ENCODE measurements around the gene RHD. TPM values are rescaled to one million over a fixed set of nuclear protein-coding genes. Genes with fewer than 3 reads are reported as not detected.

Gene RHD
- total RNA-seq, 1 donor from 2014 or later = not detected

DNA sequence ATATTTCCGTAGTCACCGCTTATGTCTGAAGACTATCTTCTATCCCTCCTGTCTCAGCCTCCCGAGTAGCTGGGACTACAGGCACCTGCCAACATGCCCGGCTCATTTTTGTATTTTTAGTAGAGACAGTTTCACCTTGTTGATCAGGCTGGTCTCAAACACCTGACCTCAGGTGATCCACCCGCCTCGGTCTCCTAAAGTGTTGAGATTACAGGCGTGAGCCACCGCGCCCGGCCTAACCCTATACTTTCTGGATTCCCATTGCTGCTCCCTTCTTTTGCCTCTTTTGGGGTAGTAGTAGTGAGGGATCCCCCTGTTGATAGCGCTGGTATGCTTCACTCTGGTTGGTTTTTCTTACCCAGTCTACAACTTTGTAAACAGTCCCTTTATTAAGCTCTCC is 34.3 kb upstream of the RHD start:
- no peak for DNase-seq (ENCODE audit: extremely low spot score, unreplicated experiment)
- TF ChIP-seq, protein P1, sequence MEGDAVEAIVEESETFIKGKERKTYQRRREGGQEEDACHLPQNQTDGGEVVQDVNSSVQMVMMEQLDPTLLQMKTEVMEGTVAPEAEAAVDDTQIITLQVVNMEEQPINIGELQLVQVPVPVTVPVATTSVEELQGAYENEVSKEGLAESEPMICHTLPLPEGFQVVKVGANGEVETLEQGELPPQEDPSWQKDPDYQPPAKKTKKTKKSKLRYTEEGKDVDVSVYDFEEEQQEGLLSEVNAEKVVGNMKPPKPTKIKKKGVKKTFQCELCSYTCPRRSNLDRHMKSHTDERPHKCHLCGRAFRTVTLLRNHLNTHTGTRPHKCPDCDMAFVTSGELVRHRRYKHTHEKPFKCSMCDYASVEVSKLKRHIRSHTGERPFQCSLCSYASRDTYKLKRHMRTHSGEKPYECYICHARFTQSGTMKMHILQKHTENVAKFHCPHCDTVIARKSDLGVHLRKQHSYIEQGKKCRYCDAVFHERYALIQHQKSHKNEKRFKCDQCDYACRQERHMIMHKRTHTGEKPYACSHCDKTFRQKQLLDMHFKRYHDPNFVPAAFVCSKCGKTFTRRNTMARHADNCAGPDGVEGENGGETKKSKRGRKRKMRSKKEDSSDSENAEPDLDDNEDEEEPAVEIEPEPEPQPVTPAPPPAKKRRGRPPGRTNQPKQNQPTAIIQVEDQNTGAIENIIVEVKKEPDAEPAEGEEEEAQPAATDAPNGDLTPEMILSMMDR (conservative IDR thresholded peaks at IDR 0.05) = no peak
- Mint-ChIP-seq H3K36me3 (peaks cover 8% of the 10 kb centered on the region), H3K4me1 (ENCODE audit: unreplicated experiment) (peaks cover 9% of the 10 kb centered on the region), H3K27ac (no peak overlapping the region), H3K4me3 (no peak overlapping the region), H3K27me3 (no peaks in the 10 kb centered on the region), H3K9me3 (no peaks in the 10 kb centered on the region)

DNA sequence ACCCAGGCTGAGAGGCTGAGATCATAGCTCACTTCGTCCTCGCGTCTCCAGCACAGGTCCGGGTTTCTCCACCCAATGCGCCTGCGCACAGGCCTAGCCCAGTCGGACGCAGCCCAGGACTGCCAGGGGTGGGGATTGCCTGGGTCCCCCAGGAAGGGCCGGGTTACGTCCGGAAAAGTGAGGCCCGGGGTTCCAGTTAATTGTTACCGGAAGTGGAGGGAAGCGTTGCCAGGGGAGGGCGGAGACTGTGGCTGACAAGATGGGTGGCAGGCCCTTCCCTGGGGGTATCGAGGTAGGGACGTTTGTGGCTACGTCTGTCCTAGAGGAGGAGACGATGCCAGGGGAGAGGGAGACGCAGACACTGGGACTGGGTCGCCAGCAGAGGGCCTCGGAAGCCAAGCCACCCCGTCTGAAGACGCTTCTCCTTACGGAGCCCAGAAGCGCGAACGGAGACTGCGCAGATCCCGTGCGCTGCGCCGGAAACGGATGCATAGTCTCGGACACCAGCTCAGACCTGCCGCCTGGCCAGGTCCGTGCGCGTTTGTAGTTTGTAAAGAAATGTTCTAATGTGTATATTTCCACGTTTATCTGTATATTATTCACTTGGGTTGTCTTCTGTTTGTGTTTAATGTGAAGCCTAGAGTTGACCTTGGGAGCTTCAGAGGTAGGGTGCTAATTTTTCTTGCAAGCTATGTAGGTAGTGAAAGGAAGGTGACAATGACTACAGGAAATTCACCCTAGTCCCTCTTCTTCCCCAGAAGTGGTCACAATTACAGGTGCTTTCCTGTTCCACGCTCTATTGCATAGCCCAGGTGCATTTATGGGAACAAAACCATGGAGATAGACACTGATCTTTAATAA is 32.4 kb upstream of the RHD start:
- H3K36me3 Mint-ChIP-seq = peaks cover 9% of the 10 kb centered on the region
- H3K4me3 Mint-ChIP-seq = peak overlapping the region; percentile 92
- DNase-seq (ENCODE audit: extremely low spot score, unreplicated experiment) = peak; percentile 93
- H3K27ac Mint-ChIP-seq = peak overlapping the region; percentile 94
- no peaks in the 10 kb centered on the region for H3K9me3 Mint-ChIP-seq
- TF ChIP-seq, protein P1 (conservative IDR thresholded peaks at IDR 0.05) = peak; percentile 79
- H3K27me3 Mint-ChIP-seq = no peaks in the 10 kb centered on the region
- H3K4me1 Mint-ChIP-seq (ENCODE audit: unreplicated experiment) = peaks cover 19% of the 10 kb centered on the region

GRCh38 chr1:25243907-25244306 is 28.4 kb upstream of the RHD start:
- DNase-seq (ENCODE audit: extremely low spot score, unreplicated experiment) = no peak
- Mint-ChIP-seq H3K9me3 (no peaks in the 10 kb centered on the region), H3K27ac (peak overlapping the region; percentile 57), H3K4me1 (ENCODE audit: unreplicated experiment) (peaks cover 40% of the 10 kb centered on the region), H3K27me3 (no peaks in the 10 kb centered on the region), H3K4me3 (peak overlapping the region; percentile 55), H3K36me3 (peaks cover 25% of the 10 kb centered on the region)
- TF ChIP-seq, protein P1 (conservative IDR thresholded peaks at IDR 0.05) = no peak

GRCh38 chr1:25245393-25245792 is 26.9 kb upstream of the RHD start:
- TF ChIP-seq, protein P1 (conservative IDR thresholded peaks at IDR 0.05) = no peak
- H3K4me1 Mint-ChIP-seq (ENCODE audit: unreplicated experiment) = peaks cover 35% of the 10 kb centered on the region
- no peak for DNase-seq (ENCODE audit: extremely low spot score, unreplicated experiment)
- H3K9me3 Mint-ChIP-seq = no peaks in the 10 kb centered on the region
- H3K27me3 Mint-ChIP-seq = no peaks in the 10 kb centered on the region
- H3K4me3 Mint-ChIP-seq = peak overlapping the region; percentile 97
- H3K36me3 Mint-ChIP-seq = peaks cover 25% of the 10 kb centered on the region
- peak overlapping the region; percentile 99 for H3K27ac Mint-ChIP-seq

DNA sequence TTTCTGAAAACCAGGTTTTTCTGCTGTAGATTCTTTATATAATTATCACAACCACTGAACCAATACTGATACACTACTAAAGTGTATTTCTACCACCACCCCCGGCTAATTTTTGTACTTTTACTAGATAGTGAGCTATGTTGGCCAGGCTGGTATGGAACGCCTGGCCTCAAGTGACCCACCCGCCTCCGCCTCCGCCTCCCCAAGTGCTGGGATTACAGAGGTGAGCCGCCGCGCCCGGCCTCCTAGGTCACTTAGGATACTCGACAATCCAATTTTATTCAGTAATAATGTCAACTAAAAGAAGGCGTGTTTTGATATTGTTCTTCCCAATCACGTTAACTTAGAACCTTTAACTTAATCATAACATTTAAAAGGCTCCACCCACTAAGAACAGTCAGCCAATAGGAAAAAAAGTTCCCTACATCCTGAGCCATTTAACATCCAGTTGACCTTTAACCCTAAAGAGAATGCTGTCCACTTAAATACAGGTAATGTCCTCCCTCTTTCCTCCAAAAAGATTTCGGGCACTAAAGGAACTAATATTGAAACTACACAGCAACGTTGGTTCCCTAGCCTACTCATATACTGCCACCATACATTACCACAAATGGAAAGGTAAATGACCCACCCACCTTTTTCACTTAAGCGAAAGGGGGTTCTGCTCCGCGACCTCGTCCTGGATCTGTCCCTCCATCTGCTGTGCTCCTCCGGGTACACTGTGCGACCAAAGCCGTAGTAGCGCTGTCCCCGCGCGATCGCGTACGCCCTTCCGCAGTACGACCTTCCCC is 26.3 kb upstream of the RHD start:
- H3K4me1 Mint-ChIP-seq (ENCODE audit: unreplicated experiment) = peaks cover 31% of the 10 kb centered on the region
- TF ChIP-seq, protein P1 (conservative IDR thresholded peaks at IDR 0.05) = no peak
- H3K9me3 Mint-ChIP-seq = no peaks in the 10 kb centered on the region
- peak overlapping the region; percentile 97 for H3K4me3 Mint-ChIP-seq
- peak overlapping the region; percentile 99 for H3K27ac Mint-ChIP-seq
- no peaks in the 10 kb centered on the region for H3K27me3 Mint-ChIP-seq
- peaks cover 25% of the 10 kb centered on the region for H3K36me3 Mint-ChIP-seq
- peak; percentile 29 for DNase-seq (ENCODE audit: extremely low spot score, unreplicated experiment)

All from type B pancreatic cell (in vitro differentiated cells).